PFSK-1 (cell line): ENCODE data around the gene POP7.

Experiments
- FOXP2 ChIP-seq: optimal IDR thresholded peaks from 2 replicates; pipeline ENCODE3; 2011; ENCODE audit warnings: borderline replicate concordance, control low read depth, inconsistent platforms; ENCODE audit not compliant: insufficient read depth; ENCODE audit errors: extremely low read length, extremely low read depth
- POLR2AphosphoS5 ChIP-seq: IDR thresholded peaks from 2 replicates; pipeline ENCODE4 v1.6.1; 2012; ENCODE audit warnings: low read depth, mild to moderate bottlenecking, control low read depth, low read length, moderate library complexity
- REST ChIP-seq, 2 experiments: IDR thresholded peaks; 2 replicates each; pipeline versions ENCODE4 v1.6.1 to v1.8.0; 2011 to 2012; ENCODE audit warnings: low read depth in 2 of 2, low read length in 2 of 2, control low read depth in 1 of 2, inconsistent platforms in 1 of 2, mild to moderate bottlenecking in 1 of 2, moderate library complexity in 1 of 2; ENCODE audit not compliant: insufficient read depth in 1 of 2
- SIN3A ChIP-seq: IDR thresholded peaks from 2 replicates; pipeline ENCODE4 v1.6.1; 2012; ENCODE audit warnings: mild to moderate bottlenecking, low read length, moderate library complexity, borderline replicate concordance; ENCODE audit not compliant: insufficient read depth
- TAF1 ChIP-seq: IDR thresholded peaks from 2 replicates; pipeline ENCODE4 v1.6.1; 2012; ENCODE audit warnings: low read length, control low read depth, borderline replicate concordance; ENCODE audit not compliant: insufficient read depth

The POP7 gene

DNA sequence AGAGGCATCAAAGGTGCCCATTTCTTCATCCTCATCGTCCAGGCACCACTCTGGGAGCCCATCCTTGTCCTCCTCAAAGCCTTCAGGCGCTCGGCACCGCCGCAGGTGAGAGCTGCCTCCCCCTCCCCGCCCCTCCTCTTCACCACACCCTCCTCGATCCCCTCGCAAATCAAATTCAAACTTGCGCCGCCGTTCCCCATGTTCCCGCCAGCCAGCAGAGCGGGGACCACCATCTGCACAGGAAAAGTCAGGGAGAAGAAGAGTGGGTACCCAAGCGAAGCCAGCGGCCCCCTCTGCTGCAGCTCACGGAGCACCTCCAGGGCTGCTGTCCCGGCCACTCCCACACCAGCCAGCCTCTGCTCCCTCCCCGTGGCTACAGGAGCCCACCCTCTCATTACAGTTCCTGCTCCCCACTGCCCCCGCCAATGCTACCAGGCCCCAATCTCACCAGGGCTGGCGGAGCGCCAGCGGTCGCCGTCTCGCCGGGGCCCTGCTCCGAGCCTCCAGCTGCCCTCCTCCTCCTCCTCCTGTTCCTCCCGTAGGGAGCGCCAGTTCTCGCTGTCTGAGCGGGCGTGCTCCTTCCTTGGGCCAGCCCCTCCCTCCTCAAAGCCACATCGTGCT lies 19.6 kb upstream of the POP7 start:
- TF ChIP-seq REST (IDR thresholded peaks at IDR 0.05; ENCODE audit: insufficient read depth in 1 of 2, low read depth in 2 of 2, low read length in 2 of 2) (no peak), TAF1 (no peak)

DNA sequence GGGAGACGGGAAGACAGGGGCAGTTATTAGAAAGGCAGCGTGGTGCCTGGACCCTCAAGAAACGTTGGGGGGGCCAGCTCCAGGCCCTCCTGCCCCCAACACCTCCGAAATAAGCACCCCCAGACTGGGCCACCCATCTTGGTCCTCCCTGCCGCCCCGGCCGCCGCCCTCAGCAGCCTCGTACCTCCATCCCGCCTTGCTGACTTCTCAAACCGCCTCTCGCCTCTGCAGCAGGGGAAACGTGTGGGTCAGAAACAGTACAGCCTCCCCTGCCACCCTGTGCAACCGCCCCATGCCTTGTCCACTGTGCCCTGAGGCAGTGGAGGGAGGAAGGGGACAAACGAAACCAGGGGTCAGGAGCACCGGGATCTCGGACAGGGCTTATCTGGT lies 19.1 kb upstream of the POP7 start:
- TF ChIP-seq FOXP2 (no peak), REST (IDR thresholded peaks at IDR 0.05; ENCODE audit: insufficient read depth in 1 of 2, low read depth in 2 of 2, low read length in 2 of 2) (no peak), TAF1 (no peak), SIN3A (no peak), POLR2AphosphoS5 (no peak)

GRCh38 chr7:100687261-100687660 lies 18.7 kb upstream of the POP7 start:
- TF ChIP-seq FOXP2 = no peak
- TF ChIP-seq POLR2AphosphoS5 = no peak
- no peak for TF ChIP-seq REST (IDR thresholded peaks at IDR 0.05; ENCODE audit: insufficient read depth in 1 of 2, low read depth in 2 of 2, low read length in 2 of 2)
- no peak for TF ChIP-seq TAF1
- TF ChIP-seq SIN3A = no peak

DNA sequence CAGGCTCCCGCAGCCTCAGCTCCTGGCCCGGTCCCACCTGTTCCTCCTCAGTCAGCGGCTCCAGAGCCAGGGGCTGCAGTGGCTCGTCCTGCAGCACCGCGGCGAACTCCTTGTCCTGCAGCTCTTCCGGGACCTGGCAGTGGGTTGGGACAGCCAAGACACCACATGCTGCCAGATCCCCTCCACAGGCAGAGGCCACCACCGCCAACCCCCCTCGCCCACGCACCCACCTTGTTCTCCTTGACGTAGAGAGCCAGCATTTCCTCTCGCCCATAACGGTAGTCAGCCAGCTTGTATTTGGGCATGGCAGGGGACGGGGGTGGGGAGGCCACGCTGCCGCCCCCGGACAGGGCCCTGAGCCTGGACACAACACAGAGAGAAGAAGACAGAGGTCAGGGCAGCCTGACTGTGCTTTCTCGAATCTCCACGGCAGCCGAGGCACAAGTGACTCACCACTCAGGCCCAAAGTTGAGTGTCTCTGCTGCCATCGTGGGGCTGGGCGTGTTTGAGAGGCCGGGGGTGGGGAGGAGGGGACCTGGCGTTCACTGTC lies 18.1 kb upstream of the POP7 start:
- TF ChIP-seq POLR2AphosphoS5 (no peak), REST (IDR thresholded peaks at IDR 0.05; ENCODE audit: insufficient read depth in 1 of 2, low read depth in 2 of 2, low read length in 2 of 2) (no peak), TAF1 (no peak), SIN3A (no peak), FOXP2 (no peak)
